Ascending aorta (tissue), 2 donors: ENCODE data around the gene LRRC27. TPM values are rescaled to one million over a fixed set of nuclear protein-coding genes. Genes with fewer than 3 reads are reported as not detected.

Experiments used
- DNase-seq, 2 donors: peaks; one replicate each; pipeline ENCODE4 v3.0.0-alpha.2; 2019; ENCODE audit warnings: low spot score in 2 of 2
- H3K27ac ChIP-seq, 2 donors: fragments of 200-600 bp; sonication (generic); one replicate each; pipeline ENCODE4 v1.5.1; 2016 to 2017; ENCODE audit warnings: mild to moderate bottlenecking in 1 of 2
- H3K27me3 ChIP-seq: fragments of 200-600 bp; sonication (generic); one replicate; pipeline ENCODE4 v1.5.1; 2017
- H3K36me3 ChIP-seq, 2 donors: fragments of 200-600 bp; sonication (generic); one replicate each; pipeline ENCODE4 v1.5.1; 2016
- H3K4me1 ChIP-seq, 2 donors: fragments of 200-600 bp; sonication (generic); one replicate each; pipeline ENCODE4 v1.5.1; 2016 to 2017; ENCODE audit warnings: mild to moderate bottlenecking in 1 of 2
- H3K4me3 ChIP-seq, 2 donors: fragments of 200-600 bp; sonication (generic); one replicate each; pipeline ENCODE4 v1.5.1; 2016 to 2017; ENCODE audit warnings: mild to moderate bottlenecking in 1 of 2
- H3K9me3 ChIP-seq, 2 donors: fragments of 200-600 bp; sonication (generic); one replicate each; pipeline ENCODE4 v1.5.1; 2016
- intact Hi-C: fragments of 100-400 bp; cut with DNase I; formaldehyde crosslinking; loops from one replicate; pipeline ENCODE4 v1.15.1; 2023
- total RNA-seq: library from RNA; depleted of rRNA; stranded (reverse); fragments of >200 nt; gene quantifications from one replicate; pipeline ENCODE4 v1.1.0, GENCODE V29; 2016
- TF ChIP-seq, protein P1 (sequence below), 3 experiments: fragments of 200-600 bp in 2 of 3; fragments of 450-650 bp in 1 of 3; sonication (generic) in 2 of 3; IDR thresholded peaks; one replicate each; pipeline ENCODE4 v1.5.1; 2016 to 2019; ENCODE audit warnings: antibody characterized with exemption in 3 of 3, mild to moderate bottlenecking in 1 of 3, moderate library complexity in 1 of 3

LRRC27 gene
- total RNA-seq, 1 donor from 2014 or later, result 2.0 TPM

GRCh38 chr10:132330486-132330833 lies 1.5 kb upstream of the LRRC27 start:
- H3K4me1 ChIP-seq, result peaks cover 4 to 20% of the 10 kb centered on the region in 2 donors
- peak overlapping the region; percentile 81 to 87 for H3K4me3 ChIP-seq
- H3K9me3 ChIP-seq, result no peaks in the 10 kb centered on the region
- no peaks in the 10 kb centered on the region for H3K27me3 ChIP-seq
- H3K27ac ChIP-seq, result peak overlapping the region; percentile 55 to 64
- no peak for DNase-seq
- no peaks in the 10 kb centered on the region for H3K36me3 ChIP-seq
- intact Hi-C loops, result loop anchor here (2.0 to 5.0 kb wide), 7 partner anchors 67 to 977 kb away; partner anchors contain the start of genes BNIP3, INPP5A, PPP2R2D and PWWP2B
- TF ChIP-seq, protein P1, sequence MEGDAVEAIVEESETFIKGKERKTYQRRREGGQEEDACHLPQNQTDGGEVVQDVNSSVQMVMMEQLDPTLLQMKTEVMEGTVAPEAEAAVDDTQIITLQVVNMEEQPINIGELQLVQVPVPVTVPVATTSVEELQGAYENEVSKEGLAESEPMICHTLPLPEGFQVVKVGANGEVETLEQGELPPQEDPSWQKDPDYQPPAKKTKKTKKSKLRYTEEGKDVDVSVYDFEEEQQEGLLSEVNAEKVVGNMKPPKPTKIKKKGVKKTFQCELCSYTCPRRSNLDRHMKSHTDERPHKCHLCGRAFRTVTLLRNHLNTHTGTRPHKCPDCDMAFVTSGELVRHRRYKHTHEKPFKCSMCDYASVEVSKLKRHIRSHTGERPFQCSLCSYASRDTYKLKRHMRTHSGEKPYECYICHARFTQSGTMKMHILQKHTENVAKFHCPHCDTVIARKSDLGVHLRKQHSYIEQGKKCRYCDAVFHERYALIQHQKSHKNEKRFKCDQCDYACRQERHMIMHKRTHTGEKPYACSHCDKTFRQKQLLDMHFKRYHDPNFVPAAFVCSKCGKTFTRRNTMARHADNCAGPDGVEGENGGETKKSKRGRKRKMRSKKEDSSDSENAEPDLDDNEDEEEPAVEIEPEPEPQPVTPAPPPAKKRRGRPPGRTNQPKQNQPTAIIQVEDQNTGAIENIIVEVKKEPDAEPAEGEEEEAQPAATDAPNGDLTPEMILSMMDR (IDR thresholded peaks at IDR 0.05), result no peak

DNA sequence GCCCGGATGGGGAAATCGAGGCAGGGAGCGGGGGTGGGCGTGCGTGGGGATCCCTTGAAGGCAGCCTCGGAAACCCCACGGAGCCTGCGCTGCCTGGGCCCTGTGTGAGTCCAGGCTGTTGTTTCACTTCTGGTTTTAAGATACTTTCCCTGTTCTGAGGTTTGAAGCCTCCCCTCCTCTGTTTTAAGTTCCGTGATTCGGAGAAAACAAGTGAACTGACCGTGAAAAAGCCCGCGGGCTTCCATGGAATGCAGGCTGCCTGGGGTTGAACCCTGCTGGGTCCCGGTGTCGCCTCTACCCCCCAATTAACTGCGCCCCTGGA lies 401 bp downstream of the LRRC27 start:
- H3K36me3 ChIP-seq, result no peaks in the 10 kb centered on the region
- TF ChIP-seq, protein P1 (IDR thresholded peaks at IDR 0.05), result no peak
- peak overlapping the region in 1 of 2 donors; percentile 52 for H3K27ac ChIP-seq
- peaks cover 4 to 20% of the 10 kb centered on the region in 2 donors for H3K4me1 ChIP-seq
- H3K4me3 ChIP-seq, result peak overlapping the region; percentile 81 to 87
- intact Hi-C loops, result loop anchor here (2.0 to 5.0 kb wide), 7 partner anchors 65 to 1046 kb away; partner anchors contain the start of genes BNIP3, PAOX, PPP2R2D and PWWP2B
- H3K27me3 ChIP-seq, result no peaks in the 10 kb centered on the region
- DNase-seq, result no peak
- no peaks in the 10 kb centered on the region for H3K9me3 ChIP-seq

DNA sequence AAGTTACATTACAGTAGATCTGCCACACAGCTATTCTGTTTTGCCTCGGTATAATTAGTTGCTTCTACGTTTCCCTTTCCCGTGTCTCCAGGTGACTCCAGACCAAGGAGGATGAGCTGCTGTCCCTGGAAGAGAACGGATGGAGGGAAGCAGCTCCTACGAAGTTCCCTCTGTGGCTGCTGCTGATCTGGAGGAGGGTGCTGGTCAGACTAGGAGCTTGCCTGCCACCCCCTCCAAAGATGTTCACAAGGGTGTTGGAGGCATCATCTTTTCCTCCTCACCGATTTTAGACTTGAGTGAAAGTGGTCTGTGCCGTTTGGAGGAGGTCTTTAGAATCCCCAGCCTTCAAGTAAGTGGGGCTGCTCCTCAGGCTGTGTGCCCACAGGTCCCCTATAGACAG lies 1.4 kb downstream of the LRRC27 start:
- no peak overlapping the region for H3K27ac ChIP-seq
- H3K4me1 ChIP-seq, result peaks cover 4 to 20% of the 10 kb centered on the region in 2 donors
- no peaks in the 10 kb centered on the region for H3K27me3 ChIP-seq
- intact Hi-C loops, result loop anchor here (2.0 to 5.0 kb wide), 7 partner anchors 64 to 1045 kb away; partner anchors contain the start of genes BNIP3, PAOX, PPP2R2D and PWWP2B
- DNase-seq, result no peak
- TF ChIP-seq, protein P1 (IDR thresholded peaks at IDR 0.05), result no peak
- H3K9me3 ChIP-seq, result no peaks in the 10 kb centered on the region
- H3K4me3 ChIP-seq, result no peak overlapping the region
- no peaks in the 10 kb centered on the region for H3K36me3 ChIP-seq

DNA sequence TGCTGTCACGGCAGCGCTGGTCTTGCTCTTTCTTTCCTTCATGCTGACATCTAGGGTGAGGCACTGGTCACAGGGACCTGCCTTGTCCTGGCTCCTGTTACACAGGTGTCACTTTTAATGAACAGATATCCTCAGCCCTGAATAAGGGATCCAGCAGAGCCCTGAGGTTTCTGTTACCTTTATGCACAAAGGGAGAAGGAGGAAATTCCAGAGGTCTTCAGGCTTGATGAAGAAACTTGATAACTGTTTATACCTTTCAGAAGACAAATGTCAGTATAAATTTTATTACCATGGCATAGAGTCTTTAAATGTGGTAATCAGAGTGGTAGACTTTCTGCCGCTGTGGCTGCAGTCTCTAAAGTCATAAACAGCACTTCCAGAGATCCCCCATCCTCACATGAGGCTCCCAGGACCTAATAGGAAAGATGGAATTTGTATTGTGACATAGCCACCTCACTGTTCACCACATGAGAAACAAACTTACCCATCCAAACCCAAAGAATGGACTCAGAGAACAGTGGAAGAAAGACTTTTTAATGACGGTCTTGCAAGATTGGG lies 2.7 kb downstream of the LRRC27 start:
- Histone ChIP-seq H3K4me1 (peaks cover 4 to 15% of the 10 kb centered on the region in 2 donors), H3K36me3 (peaks cover 0 to 5% of the 10 kb centered on the region in 2 donors)
- intact Hi-C loops, result loop anchor here (5.0 kb wide), 6 partner anchors 63 to 973 kb away; partner anchors contain the start of genes BNIP3, PPP2R2D, PWWP2B and TUBGCP2

GRCh38 chr10:132335189-132336063 lies 3.4 kb downstream of the LRRC27 start:
- TF ChIP-seq, protein P1 (IDR thresholded peaks at IDR 0.05), result no peak
- intact Hi-C loops, result no loop called here
- Histone ChIP-seq H3K36me3 (peaks cover 0 to 6% of the 10 kb centered on the region in 2 donors), H3K4me3 (no peak overlapping the region), H3K27ac (no peak overlapping the region), H3K27me3 (no peaks in the 10 kb centered on the region), H3K9me3 (no peaks in the 10 kb centered on the region), H3K4me1 (peaks cover 4 to 12% of the 10 kb centered on the region in 2 donors)
- peak in 1 of 2 donors; percentile 45 for DNase-seq

More for the DNA sequence above, 2.7 kb downstream of the LRRC27 start:
- TF ChIP-seq, protein P1 (IDR thresholded peaks at IDR 0.05), result no peak
- no peaks in the 10 kb centered on the region for H3K27me3 ChIP-seq
- no peaks in the 10 kb centered on the region for H3K9me3 ChIP-seq
- DNase-seq, result no peak
- H3K4me3 ChIP-seq, result no peak overlapping the region
- no peak overlapping the region for H3K27ac ChIP-seq
